Sigmoid colon (tissue), 7 donors: ENCODE measurements around the gene NEDD8. TPM values are rescaled to one million over a fixed set of nuclear protein-coding genes. Genes with fewer than 3 reads are reported as not detected.
"Not testable (repeated sequence)": the region's sequence is repeated elsewhere in the genome, so short reads cannot be mapped to it uniquely, and the experiment has no call there.

Experiments
- DNase-seq: peaks from one replicate; pipeline ENCODE4 v3.0.0-alpha.2; 2019
- H3K27ac ChIP-seq, 4 donors: fragments of 200-600 bp; sonication (generic); one replicate each; pipeline ENCODE4 v1.5.1; 2016 to 2019; ENCODE audit warnings: mild to moderate bottlenecking in 1 of 4
- H3K27me3 ChIP-seq, 3 donors: fragments of 200-600 bp; sonication (generic); one replicate each; pipeline ENCODE4 v1.5.1; 2019; ENCODE audit warnings: mild to moderate bottlenecking in 1 of 3
- H3K36me3 ChIP-seq, 4 donors: fragments of 200-600 bp; sonication (generic); one replicate each; pipeline ENCODE4 v1.5.1; 2016 to 2019
- H3K4me1 ChIP-seq, 4 donors: fragments of 200-600 bp; sonication (generic); one replicate each; pipeline ENCODE4 v1.5.1; 2017 to 2019
- H3K4me3 ChIP-seq, 4 donors: fragments of 200-600 bp; sonication (generic); one replicate each; pipeline ENCODE4 v1.5.1; 2017 to 2019; ENCODE audit warnings: mild to moderate bottlenecking in 2 of 4, moderate library complexity in 1 of 4
- H3K9me3 ChIP-seq, 4 donors: fragments of 200-600 bp in 3 of 4; sonication (generic) in 3 of 4; one replicate each; pipeline versions ENCODE4 v1.5.1 to v1.6.1; 2013 to 2019
- EP300 ChIP-seq, 4 donors: sonication (generic); formaldehyde crosslinking; IDR thresholded peaks; one replicate each; pipeline ENCODE4 v1.6.1; 2017; ENCODE audit warnings: antibody characterized with exemption in 4 of 4
- POLR2A ChIP-seq, 2 donors: fragments of 450-650 bp; IDR thresholded peaks; one replicate each; pipeline ENCODE4 v1.6.1; 2016; ENCODE audit warnings: antibody characterized with exemption in 2 of 2, mild to moderate bottlenecking in 2 of 2, moderate library complexity in 2 of 2
- POLR2AphosphoS5 ChIP-seq, 4 donors: sonication (generic); formaldehyde crosslinking; IDR thresholded peaks; one replicate each; pipeline ENCODE4 v1.6.1; 2017; ENCODE audit warnings: antibody characterized with exemption in 4 of 4
- WGBS, 2 donors: extraction: QIAGEN DNeasy Blood & Tissue Kit; methylation state at CpG; one replicate each; pipeline ENCODE4 v1.1.7; 2013; 5-methylcytosine and 5-hydroxymethylcytosine counted together
- intact Hi-C: fragments of 100-400 bp; cut with DNase I; formaldehyde crosslinking; loops from one replicate; pipeline ENCODE4 v1.15.1; 2023
- polyA plus RNA-seq, 3 donors: library from polyadenylated mRNA; stranded (reverse); fragments of 200-250 nt; gene quantifications; one replicate each; pipeline ENCODE4 v1.2.3, GENCODE V29; 2013
- total RNA-seq, 4 donors: library from RNA; depleted of rRNA; stranded (reverse); fragments of >200 nt; gene quantifications; one replicate each; pipeline ENCODE4 v1.1.0, GENCODE V29; 2016
- TF ChIP-seq, protein P1 (sequence below), 4 experiments: fragments of 450-650 bp in 3 of 4; fragments of 200-600 bp in 1 of 4; IDR thresholded peaks; one replicate each; pipeline ENCODE4 v1.5.1; 2016 to 2019; ENCODE audit warnings: antibody characterized with exemption in 4 of 4, mild to moderate bottlenecking in 3 of 4, moderate library complexity in 2 of 4
- donor health status: healthy with polysubstance abuse.
- donor health status: Bipolar disorder and iron deficiency.
- donor health status: healthy.

Gene NEDD8
- total and polyA plus RNA-seq, 7 donors = 104 to 243 (median 204) TPM

DNA sequence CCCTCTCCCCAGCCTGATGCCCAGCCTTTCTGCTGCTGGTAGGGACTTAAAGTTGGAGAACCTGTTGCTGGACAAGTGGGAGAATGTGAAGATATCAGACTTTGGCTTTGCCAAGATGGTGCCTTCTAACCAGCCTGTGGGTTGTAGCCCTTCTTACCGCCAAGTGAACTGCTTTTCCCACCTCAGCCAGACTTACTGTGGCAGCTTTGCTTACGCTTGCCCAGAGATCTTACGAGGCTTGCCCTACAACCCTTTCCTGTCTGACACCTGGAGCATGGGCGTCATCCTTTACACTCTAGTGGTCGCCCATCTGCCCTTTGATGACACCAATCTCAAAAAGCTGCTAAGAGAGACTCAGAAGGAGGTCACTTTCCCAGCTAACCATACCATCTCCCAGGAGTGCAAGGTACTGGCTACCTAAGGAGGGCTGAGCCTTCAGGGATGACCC is 25.0 kb downstream of the NEDD8 start:
- Histone ChIP-seq H3K27ac (no peak overlapping the region), H3K9me3 (no peaks in the 10 kb centered on the region), H3K27me3 (no peaks in the 10 kb centered on the region), H3K4me1 (peaks cover 0 to 14% (median 5%) of the 10 kb centered on the region in 4 donors), H3K36me3 (peaks cover 5 to 86% (median 19%) of the 10 kb centered on the region in 4 donors), H3K4me3 (no peak overlapping the region)
- peak; percentile 10 for DNase-seq
- 75 to 95% methylated on average over 5 of the region's 5 CpGs for WGBS, 2 donors
- intact Hi-C loops = no loop called here
- TF ChIP-seq POLR2A (IDR thresholded peaks at IDR 0.05) (no peak), EP300 (IDR thresholded peaks at IDR 0.05) (no peak), POLR2AphosphoS5 (IDR thresholded peaks at IDR 0.05) (no peak)
- TF ChIP-seq, protein P1, sequence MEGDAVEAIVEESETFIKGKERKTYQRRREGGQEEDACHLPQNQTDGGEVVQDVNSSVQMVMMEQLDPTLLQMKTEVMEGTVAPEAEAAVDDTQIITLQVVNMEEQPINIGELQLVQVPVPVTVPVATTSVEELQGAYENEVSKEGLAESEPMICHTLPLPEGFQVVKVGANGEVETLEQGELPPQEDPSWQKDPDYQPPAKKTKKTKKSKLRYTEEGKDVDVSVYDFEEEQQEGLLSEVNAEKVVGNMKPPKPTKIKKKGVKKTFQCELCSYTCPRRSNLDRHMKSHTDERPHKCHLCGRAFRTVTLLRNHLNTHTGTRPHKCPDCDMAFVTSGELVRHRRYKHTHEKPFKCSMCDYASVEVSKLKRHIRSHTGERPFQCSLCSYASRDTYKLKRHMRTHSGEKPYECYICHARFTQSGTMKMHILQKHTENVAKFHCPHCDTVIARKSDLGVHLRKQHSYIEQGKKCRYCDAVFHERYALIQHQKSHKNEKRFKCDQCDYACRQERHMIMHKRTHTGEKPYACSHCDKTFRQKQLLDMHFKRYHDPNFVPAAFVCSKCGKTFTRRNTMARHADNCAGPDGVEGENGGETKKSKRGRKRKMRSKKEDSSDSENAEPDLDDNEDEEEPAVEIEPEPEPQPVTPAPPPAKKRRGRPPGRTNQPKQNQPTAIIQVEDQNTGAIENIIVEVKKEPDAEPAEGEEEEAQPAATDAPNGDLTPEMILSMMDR (IDR thresholded peaks at IDR 0.05) = no peak

DNA sequence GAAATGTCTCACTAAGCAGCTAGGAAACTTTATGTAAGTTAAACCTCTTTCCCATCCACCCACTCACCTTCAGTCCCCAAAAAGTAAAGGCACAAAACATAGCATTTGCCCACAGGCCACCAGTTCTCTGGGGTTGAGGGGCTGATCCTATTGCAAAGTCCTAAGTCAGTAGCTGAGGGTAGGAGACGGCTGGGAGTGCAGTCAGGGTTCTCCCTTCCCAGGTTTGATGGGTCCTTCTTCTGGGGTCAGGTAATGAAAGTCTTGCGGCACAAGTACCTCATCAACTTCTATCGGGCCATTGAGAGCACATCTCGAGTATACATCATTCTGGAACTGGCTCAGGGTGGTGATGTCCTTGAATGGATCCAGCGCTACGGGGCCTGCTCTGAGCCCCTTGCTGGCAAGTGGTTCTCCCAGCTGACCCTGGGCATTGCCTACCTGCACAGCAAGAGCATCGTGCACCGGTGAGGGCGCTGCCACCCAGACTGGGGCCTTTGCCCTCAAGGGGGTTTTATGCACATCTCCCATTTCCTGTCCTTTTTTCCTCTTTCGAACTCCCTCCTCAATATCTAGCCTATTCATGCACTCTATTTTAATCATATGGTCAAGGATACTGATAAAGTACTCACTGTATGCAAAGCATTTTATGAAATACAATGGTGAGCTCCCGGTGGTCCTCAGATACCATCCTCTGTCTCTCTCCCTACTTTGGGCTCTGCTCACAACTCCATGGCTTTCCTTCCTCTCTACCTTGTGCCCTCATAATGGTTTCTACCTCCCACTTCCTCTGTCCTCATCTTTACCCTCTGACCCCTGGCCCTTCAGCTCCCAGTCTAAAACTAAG is 25.7 kb downstream of the NEDD8 start:
- no peaks in the 10 kb centered on the region for H3K9me3 ChIP-seq
- WGBS, 2 donors = 97 to 98% methylated on average over 11 of the region's 11 CpGs
- H3K36me3 ChIP-seq = peaks cover 5 to 88% (median 20%) of the 10 kb centered on the region in 4 donors
- intact Hi-C loops = no loop called here
- H3K27me3 ChIP-seq = no peaks in the 10 kb centered on the region
- no peak overlapping the region for H3K27ac ChIP-seq
- no peak overlapping the region for H3K4me3 ChIP-seq
- DNase-seq = peak; percentile 26
- TF ChIP-seq EP300 (IDR thresholded peaks at IDR 0.05) = no peak
- no peak for TF ChIP-seq POLR2AphosphoS5 (IDR thresholded peaks at IDR 0.05)
- TF ChIP-seq, protein P1 (IDR thresholded peaks at IDR 0.05) = no peak
- no peak for TF ChIP-seq POLR2A (IDR thresholded peaks at IDR 0.05)
- H3K4me1 ChIP-seq = peaks cover 0 to 8% (median 2%) of the 10 kb centered on the region in 4 donors

GRCh38 chr14:24204163-24205146 is 27.7 kb downstream of the NEDD8 start:
- H3K27me3 ChIP-seq = no peaks in the 10 kb centered on the region
- no peak overlapping the region for H3K27ac ChIP-seq
- H3K36me3 ChIP-seq = peaks cover 0 to 79% (median 14%) of the 10 kb centered on the region in 4 donors
- H3K4me3 ChIP-seq = no peak overlapping the region
- H3K4me1 ChIP-seq = no peaks in the 10 kb centered on the region
- intact Hi-C loops = no loop called here
- 95 to 96% methylated on average over 7 of the region's 7 CpGs for WGBS, 2 donors
- TF ChIP-seq POLR2AphosphoS5 (IDR thresholded peaks at IDR 0.05) = no peak
- TF ChIP-seq, protein P1 (IDR thresholded peaks at IDR 0.05) = no peak
- TF ChIP-seq EP300 (IDR thresholded peaks at IDR 0.05) = no peak
- TF ChIP-seq POLR2A (IDR thresholded peaks at IDR 0.05) = no peak
- peak; percentile 9 for DNase-seq
- no peaks in the 10 kb centered on the region for H3K9me3 ChIP-seq

DNA sequence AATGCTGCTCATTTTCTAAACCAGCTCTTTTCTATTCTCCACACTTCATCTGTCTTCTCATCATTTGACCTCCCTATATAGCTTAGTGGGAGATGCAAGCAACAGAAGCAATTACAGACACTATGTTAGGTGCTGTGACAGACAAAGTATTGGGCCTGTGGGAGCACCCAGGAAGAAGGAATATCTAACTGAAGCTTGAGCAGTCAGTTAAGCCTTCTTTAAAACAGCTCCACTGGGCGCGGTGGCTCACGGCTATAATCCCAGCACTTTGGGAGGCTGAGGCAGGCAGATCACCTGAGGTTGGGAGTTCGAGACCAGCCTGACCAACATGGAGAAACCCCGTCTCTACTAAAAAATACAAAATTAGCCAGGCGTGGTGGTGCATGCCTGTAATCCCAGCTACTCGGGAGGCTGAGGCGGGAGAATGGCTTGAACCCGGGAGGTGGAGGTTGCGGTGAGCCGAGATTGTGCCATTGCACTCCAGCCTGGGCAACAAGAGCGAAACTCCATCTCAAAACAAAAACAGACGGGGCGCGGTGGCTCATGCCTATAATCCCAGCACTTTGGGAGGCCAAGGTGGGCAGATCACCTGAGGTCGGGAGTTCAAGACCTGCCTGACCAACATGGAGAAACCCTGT is 28.8 kb downstream of the NEDD8 start:
- H3K4me1 ChIP-seq, H3K4me3 ChIP-seq, H3K27me3 ChIP-seq, H3K27ac ChIP-seq, intact Hi-C loops, H3K9me3 ChIP-seq: not testable (repeated sequence)
- 96 to 98% methylated on average over 16 of the region's 16 CpGs for WGBS, 2 donors
- DNase-seq = peak; percentile 40
- peaks cover 0 to 68% (median 11%) of the 10 kb centered on the region in 4 donors for H3K36me3 ChIP-seq

- H3K27me3 ChIP-seq, H3K27ac ChIP-seq, H3K4me3 ChIP-seq, H3K4me1 ChIP-seq, H3K9me3 ChIP-seq, intact Hi-C loops: not testable (repeated sequence)
- WGBS, 2 donors = 95 to 96% methylated on average over 8 of the region's 8 CpGs
- DNase-seq = peak; percentile 3
- H3K36me3 ChIP-seq = peaks cover 0 to 60% (median 8%) of the 10 kb centered on the region in 4 donors
Measured at GRCh38 chr14:24202538-24202937, 29.6 kb downstream of the NEDD8 start.
